Osteocyte (in vitro differentiated cells): Measurements from ENCODE around the gene ZNF267. TPM values are rescaled to one million over a fixed set of nuclear protein-coding genes. Genes with fewer than 3 reads are reported as not detected.
"Not testable (repeated sequence)": the region's sequence is repeated elsewhere in the genome, so short reads cannot be mapped to it uniquely, and the experiment has no call there.

Source experiments
- DNase-seq: peaks from one replicate; pipeline ENCODE4 v3.0.0; 2021; ENCODE audit warnings: mixed read lengths; ENCODE audit not compliant: unreplicated experiment; ENCODE audit errors: extremely low spot score
- H3K27ac Mint-ChIP-seq: one replicate; pipeline ENCODE4 v1.8.0; 2021; ENCODE audit warnings: mild to moderate bottlenecking, mixed read lengths; ENCODE audit not compliant: unreplicated experiment
- H3K27me3 Mint-ChIP-seq: one replicate; pipeline ENCODE4 v1.8.0; 2021; ENCODE audit warnings: mixed read lengths; ENCODE audit not compliant: unreplicated experiment
- H3K36me3 Mint-ChIP-seq: one replicate; pipeline ENCODE4 v1.8.0; 2021; ENCODE audit warnings: mixed read lengths; ENCODE audit not compliant: unreplicated experiment
- H3K4me1 Mint-ChIP-seq: one replicate; pipeline ENCODE4 v1.8.0; 2021; ENCODE audit warnings: mixed read lengths; ENCODE audit not compliant: unreplicated experiment
- H3K4me3 Mint-ChIP-seq: one replicate; pipeline ENCODE4 v1.8.0; 2021; ENCODE audit warnings: mild to moderate bottlenecking, moderate library complexity, mixed read lengths; ENCODE audit not compliant: unreplicated experiment
- H3K9me3 Mint-ChIP-seq: one replicate; pipeline ENCODE4 v1.8.0; 2021; ENCODE audit warnings: mixed read lengths; ENCODE audit not compliant: unreplicated experiment
- CTCF ChIP-seq: fragments of 200-600 bp; sonication (generic); IDR thresholded peaks from 2 replicates; pipeline ENCODE4 v1.5.0; 2021; ENCODE audit warnings: antibody characterized with exemption, mild to moderate bottlenecking, moderate library complexity
- total RNA-seq: library from RNA; stranded (reverse); gene quantifications from 2 replicates; pipeline ENCODE4 v1.2.1, GENCODE V29; 2021

Gene ZNF267
- total RNA-seq, 1 donor from 2014 or later: 9.5 TPM

GRCh38 chr16:31916056-31916488, 42.5 kb downstream of the ZNF267 start:
- no peak overlapping the region for H3K4me3 Mint-ChIP-seq
- TF ChIP-seq CTCF: no peak
- no peak for DNase-seq
- no peaks in the 10 kb centered on the region for H3K4me1 Mint-ChIP-seq
- no peak overlapping the region for H3K27ac Mint-ChIP-seq
- H3K27me3 Mint-ChIP-seq: no peaks in the 10 kb centered on the region
- H3K36me3 Mint-ChIP-seq: peaks cover 82% of the 10 kb centered on the region
- H3K9me3 Mint-ChIP-seq: peaks cover 72% of the 10 kb centered on the region

GRCh38 chr16:31920373-31920772, 46.8 kb downstream of the ZNF267 start:
- DNase-seq: no peak
- H3K9me3 Mint-ChIP-seq: peaks cover 57% of the 10 kb centered on the region
- H3K36me3 Mint-ChIP-seq: peaks cover 42% of the 10 kb centered on the region
- no peaks in the 10 kb centered on the region for H3K4me1 Mint-ChIP-seq
- no peak overlapping the region for H3K27ac Mint-ChIP-seq
- TF ChIP-seq CTCF: no peak
- H3K27me3 Mint-ChIP-seq: no peaks in the 10 kb centered on the region
- no peak overlapping the region for H3K4me3 Mint-ChIP-seq

GRCh38 chr16:31951806-31952205, 78.2 kb downstream of the ZNF267 start:
- DNase-seq, H3K27me3 Mint-ChIP-seq, H3K9me3 Mint-ChIP-seq, H3K36me3 Mint-ChIP-seq, H3K4me1 Mint-ChIP-seq, H3K4me3 Mint-ChIP-seq, H3K27ac Mint-ChIP-seq: not testable (repeated sequence)

- not testable (repeated sequence) for H3K27me3 Mint-ChIP-seq, H3K36me3 Mint-ChIP-seq, H3K9me3 Mint-ChIP-seq, H3K4me3 Mint-ChIP-seq, H3K27ac Mint-ChIP-seq, H3K4me1 Mint-ChIP-seq, DNase-seq
These were observed 78.6 kb downstream of the ZNF267 start for GRCh38 chr16:31952206-31952605.

GRCh38 chr16:31956221-31956620, 82.6 kb downstream of the ZNF267 start:
- H3K27me3 Mint-ChIP-seq, H3K36me3 Mint-ChIP-seq, H3K9me3 Mint-ChIP-seq, H3K27ac Mint-ChIP-seq, H3K4me1 Mint-ChIP-seq, H3K4me3 Mint-ChIP-seq, DNase-seq: not testable (repeated sequence)

GRCh38 chr16:31960186-31960910, 86.7 kb downstream of the ZNF267 start:
- not testable (repeated sequence) for H3K4me3 Mint-ChIP-seq, H3K27me3 Mint-ChIP-seq, H3K9me3 Mint-ChIP-seq, DNase-seq, H3K4me1 Mint-ChIP-seq, H3K27ac Mint-ChIP-seq, H3K36me3 Mint-ChIP-seq
